A673 (cell line): Measurements from ENCODE around the gene SNX2. TPM values are rescaled to one million over a fixed set of nuclear protein-coding genes. Genes with fewer than 3 reads are reported as not detected.
A peak's percentile ranks its signal among the peaks of the same experiment; 100 is the strongest.

Experiments used
- BruUV-seq: library from RNA; stranded (reverse); fragments of 400-500 nt; replicated peaks from 2 replicates; lab custom pipeline; 2021; lab: Mats Ljungman, UMichigan
- CTCF ChIA-PET: fragments of 300-600 bp; sonication (Branson Sonifier 250); formaldehyde crosslinking; loops from one replicate; lab custom pipeline; 2022; ENCODE audit warnings: antibody characterized with exemption; lab: Charles Lee
- POLR2A ChIA-PET: fragments of 300-600 bp; sonication (Branson Sonifier 250); formaldehyde crosslinking; loops from one replicate; lab custom pipeline; 2022; ENCODE audit warnings: antibody characterized with exemption; ENCODE audit not compliant: low non-redundant PET; lab: Charles Lee
- DNase-seq: peaks from one replicate; pipeline ENCODE4 v3.0.0-alpha.2; 2015; ENCODE audit warnings: low spot score
- H3K27ac ChIP-seq: fragments of 200-600 bp; sonication (generic); 2 replicates; pipeline ENCODE4 v1.5.1; 2016; ENCODE audit warnings: mixed run types, low read depth, mild to moderate bottlenecking, mixed read lengths, antibody characterized with exemption, low read length; ENCODE audit not compliant: poor library complexity, severe bottlenecking
- H3K27me3 ChIP-seq: fragments of 200-600 bp; sonication (generic); replicated peaks from 2 replicates; pipeline ENCODE4 v1.6.1; 2017; ENCODE audit warnings: mixed run types, low read depth, mild to moderate bottlenecking, mixed read lengths, antibody characterized with exemption, low read length; ENCODE audit not compliant: insufficient read depth, poor library complexity
- H3K36me3 ChIP-seq: fragments of 200-600 bp; sonication (generic); 2 replicates; pipeline ENCODE4 v1.6.1; 2016; ENCODE audit warnings: mixed run types, mild to moderate bottlenecking, mixed read lengths, antibody characterized with exemption, low read length; ENCODE audit not compliant: insufficient read depth, poor library complexity, severe bottlenecking
- H3K4me1 ChIP-seq: fragments of 200-600 bp; sonication (generic); 2 replicates; pipeline ENCODE4 v1.6.1; 2017; ENCODE audit warnings: mixed run types, mild to moderate bottlenecking, mixed read lengths, antibody characterized with exemption, low read length; ENCODE audit not compliant: insufficient read depth, poor library complexity, severe bottlenecking
- H3K4me3 ChIP-seq: fragments of 200-600 bp; sonication (generic); 2 replicates; pipeline ENCODE4 v1.5.1; 2016; ENCODE audit warnings: low read depth, mixed run types, mild to moderate bottlenecking, mixed read lengths, low read length; ENCODE audit not compliant: poor library complexity, severe bottlenecking
- H3K9me3 ChIP-seq: fragments of 200-600 bp; sonication (generic); 2 replicates; pipeline ENCODE4 v1.6.1; 2016; ENCODE audit warnings: mixed run types, low read depth, mild to moderate bottlenecking, mixed read lengths, antibody characterized with exemption, low read length; ENCODE audit not compliant: poor library complexity, severe bottlenecking
- CTCF ChIP-seq: fragments of 300-800, 200-600 bp; sonication (generic); conservative IDR thresholded peaks from 2 replicates; pipeline ENCODE4 v1.5.1; 2017; ENCODE audit warnings: low read depth, mild to moderate bottlenecking, antibody characterized with exemption, low read length, moderate library complexity, mixed read lengths
- EZH2 ChIP-seq: fragments of 200-600 bp; sonication (generic); IDR thresholded peaks from 2 replicates; pipeline ENCODE4 v1.6.1; 2017; ENCODE audit warnings: borderline replicate concordance, low read depth, mild to moderate bottlenecking, mixed read lengths, antibody characterized with exemption, low read length; ENCODE audit not compliant: poor library complexity, severe bottlenecking
- intact Hi-C: fragments of 100-400 bp; cut with micrococcal nuclease; formaldehyde crosslinking; loops from one replicate; pipeline ENCODE4 v1.10.0; 2022; ENCODE audit not compliant: unreplicated experiment
- total RNA-seq: library from RNA; stranded (reverse); gene quantifications from 2 replicates; pipeline ENCODE4 v1.2.3, GENCODE V29; 2021

SNX2 gene
- total RNA-seq, 1 experiment from 2014 or later, result 64.3 TPM

DNA sequence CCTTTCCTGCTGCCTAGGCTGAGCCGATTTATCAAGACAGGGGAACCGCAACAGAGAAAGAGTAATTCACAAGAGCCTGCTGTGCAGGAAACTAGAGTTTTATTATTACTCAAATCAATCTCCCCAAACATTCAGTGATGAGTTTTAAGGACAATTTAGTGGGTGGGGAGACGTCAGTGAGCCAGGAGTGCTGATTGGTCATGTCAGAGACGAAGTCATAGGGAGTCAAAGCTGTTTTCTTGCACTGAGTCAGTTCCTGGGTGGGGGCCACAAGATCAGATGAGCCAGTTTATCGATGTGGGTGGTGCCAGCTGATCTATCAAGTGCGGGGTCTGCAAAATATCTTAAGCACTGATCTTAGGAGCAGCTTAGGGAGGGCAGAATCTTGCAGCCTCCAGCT is 89.5 kb downstream of the SNX2 start:
- H3K27me3 ChIP-seq, result no peaks in the 10 kb centered on the region
- no peaks in the 10 kb centered on the region for H3K36me3 ChIP-seq
- TF ChIP-seq EZH2, result no peak
- TF ChIP-seq CTCF, result no peak
- ChIA-PET CTCF (no interaction called here), POLR2A (no interaction called here)
- no peak overlapping the region for H3K4me3 ChIP-seq
- H3K9me3 ChIP-seq, result no peaks in the 10 kb centered on the region
- intact Hi-C loops, result no loop called here
- no TSS peak for BruUV-seq
- H3K4me1 ChIP-seq, result no peaks in the 10 kb centered on the region
- H3K27ac ChIP-seq, result no peak overlapping the region
- DNase-seq, result peak; percentile 4

DNA sequence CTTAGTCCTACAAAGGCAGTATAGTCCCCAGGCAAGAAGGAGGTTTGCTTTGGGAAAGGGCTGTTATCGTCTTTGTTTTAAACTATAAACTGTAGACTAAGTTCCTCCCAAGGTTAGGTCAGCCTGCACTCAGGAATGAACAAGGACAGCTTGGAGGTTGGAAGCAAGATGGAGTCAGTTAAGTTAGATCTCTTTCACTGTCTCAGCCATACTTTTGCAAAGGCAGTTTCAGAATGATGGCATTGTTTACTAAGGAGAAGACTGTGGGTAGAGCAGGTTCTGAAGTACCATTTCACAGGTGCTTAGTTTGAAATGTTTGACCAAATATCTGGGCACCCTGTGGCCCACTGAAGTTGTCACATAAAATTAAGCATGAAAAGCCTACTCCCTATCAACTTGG is 90.0 kb downstream of the SNX2 start:
- intact Hi-C loops, result no loop called here
- Histone ChIP-seq H3K27me3 (no peaks in the 10 kb centered on the region), H3K4me3 (no peak overlapping the region), H3K36me3 (no peaks in the 10 kb centered on the region), H3K9me3 (no peaks in the 10 kb centered on the region), H3K4me1 (peaks cover 2% of the 10 kb centered on the region), H3K27ac (no peak overlapping the region)
- DNase-seq, result no peak
- ChIA-PET POLR2A (no interaction called here), CTCF (no interaction called here)
- TF ChIP-seq EZH2 (no peak), CTCF (no peak)
- no TSS peak for BruUV-seq

GRCh38 chr5:122870219-122870856 is 95.5 kb downstream of the SNX2 start:
- H3K4me1 ChIP-seq, result peaks cover 13% of the 10 kb centered on the region
- POLR2A ChIA-PET, result no interaction called here
- DNase-seq, result peak; percentile 71
- no peaks in the 10 kb centered on the region for H3K36me3 ChIP-seq
- no peak for TF ChIP-seq EZH2
- TF ChIP-seq CTCF, result no peak
- no peaks in the 10 kb centered on the region for H3K27me3 ChIP-seq
- H3K9me3 ChIP-seq, result no peaks in the 10 kb centered on the region
- intact Hi-C loops, result no loop called here
- CTCF ChIA-PET, result no interaction called here
- no peak overlapping the region for H3K4me3 ChIP-seq
- peak overlapping the region; percentile 0 for H3K27ac ChIP-seq
- no TSS peak for BruUV-seq
